Chondrocyte (in vitro differentiated cells): ENCODE results near the gene AP1S1. TPM values are rescaled to one million over a fixed set of nuclear protein-coding genes. Genes with fewer than 3 reads are reported as not detected.

ENCODE experiments used
- DNase-seq: peaks from one replicate; pipeline ENCODE4 v3.0.0; 2021; ENCODE audit warnings: mixed read lengths, low spot score
- H3K27ac Mint-ChIP-seq: one replicate; pipeline ENCODE4 v1.8.0; 2021; ENCODE audit warnings: mild to moderate bottlenecking, moderate library complexity, mixed read lengths; ENCODE audit not compliant: unreplicated experiment
- H3K27me3 Mint-ChIP-seq: 2 replicates; pipeline ENCODE4 v1.8.0; 2021; ENCODE audit warnings: low read depth, mixed read lengths
- H3K36me3 Mint-ChIP-seq: 2 replicates; pipeline ENCODE4 v1.8.0; 2021; ENCODE audit warnings: low read depth, mixed read lengths
- H3K4me1 Mint-ChIP-seq: 2 replicates; pipeline ENCODE4 v1.8.0; 2021; ENCODE audit warnings: low read depth, mild to moderate bottlenecking, mixed read lengths
- H3K4me3 Mint-ChIP-seq: one replicate; pipeline ENCODE4 v1.8.0; 2021; ENCODE audit warnings: mild to moderate bottlenecking, moderate library complexity, mixed read lengths; ENCODE audit not compliant: unreplicated experiment
- H3K9me3 Mint-ChIP-seq: 2 replicates; pipeline ENCODE4 v1.8.0; 2021; ENCODE audit warnings: low read depth, mixed read lengths
- CTCF ChIP-seq: fragments of 200-600 bp; sonication (generic); IDR thresholded peaks from 2 replicates; pipeline ENCODE4 v1.5.0; 2021; ENCODE audit warnings: antibody characterized with exemption, mild to moderate bottlenecking, moderate library complexity
- total RNA-seq: library from RNA; stranded (reverse); gene quantifications from 3 replicates; pipeline ENCODE4 v1.2.1, GENCODE V29; 2021

AP1S1 gene
- total RNA-seq, 1 donor from 2014 or later, result 60.4 TPM

GRCh38 chr7:101124376-101125056 lies 29.8 kb upstream of the AP1S1 start:
- H3K27ac Mint-ChIP-seq, result peak overlapping the region; percentile 99
- no peaks in the 10 kb centered on the region for H3K27me3 Mint-ChIP-seq

GRCh38 chr7:101125989-101126650 lies 28.2 kb upstream of the AP1S1 start:
- peak overlapping the region; percentile 91 for H3K4me3 Mint-ChIP-seq
- no peak for TF ChIP-seq CTCF
- no peaks in the 10 kb centered on the region for H3K9me3 Mint-ChIP-seq
- peak; percentile 98 for DNase-seq
- H3K4me1 Mint-ChIP-seq, result peaks cover 92% of the 10 kb centered on the region
- no peaks in the 10 kb centered on the region for H3K27me3 Mint-ChIP-seq
- peak overlapping the region; percentile 97 for H3K27ac Mint-ChIP-seq
- H3K36me3 Mint-ChIP-seq, result peaks cover 38% of the 10 kb centered on the region

More at GRCh38 chr7:101124376-101125056, 29.8 kb upstream of the AP1S1 start:
- Mint-ChIP-seq H3K36me3 (peaks cover 22% of the 10 kb centered on the region), H3K4me1 (peaks cover 87% of the 10 kb centered on the region), H3K9me3 (no peaks in the 10 kb centered on the region), H3K4me3 (no peak overlapping the region)
- no peak for DNase-seq
- no peak for TF ChIP-seq CTCF

GRCh38 chr7:101126651-101127459 lies 27.4 kb upstream of the AP1S1 start, which contains the start of gene SERPINE1:
TSS of gene SERPINE1 (plus strand) at chr7:101127104. CDS start at chr7:101128394, 1,290 bp downstream.
- peak; percentile 99 for DNase-seq
- peak; percentile 68 for TF ChIP-seq CTCF
- H3K27ac Mint-ChIP-seq, result peak within 1 kb of the TSS; percentile 97
- H3K36me3 Mint-ChIP-seq, result peaks cover 45% of the 10 kb centered on the region
- peak within 1 kb of the TSS; percentile 91 for H3K4me3 Mint-ChIP-seq
- H3K27me3 Mint-ChIP-seq, result no peaks in the 10 kb centered on the region
- peaks cover 93% of the 10 kb centered on the region for H3K4me1 Mint-ChIP-seq
- H3K9me3 Mint-ChIP-seq, result no peaks in the 10 kb centered on the region

GRCh38 chr7:101127460-101128039 lies 26.7 kb upstream of the AP1S1 start:
- Mint-ChIP-seq H3K9me3 (no peaks in the 10 kb centered on the region), H3K36me3 (peaks cover 52% of the 10 kb centered on the region), H3K27me3 (no peaks in the 10 kb centered on the region), H3K4me3 (peak overlapping the region; percentile 91), H3K27ac (peak overlapping the region; percentile 97), H3K4me1 (peaks cover 93% of the 10 kb centered on the region)
- TF ChIP-seq CTCF, result no peak
- no peak for DNase-seq
